ENCODE data around the gene SLC12A6.

Gene SLC12A6

DNA sequence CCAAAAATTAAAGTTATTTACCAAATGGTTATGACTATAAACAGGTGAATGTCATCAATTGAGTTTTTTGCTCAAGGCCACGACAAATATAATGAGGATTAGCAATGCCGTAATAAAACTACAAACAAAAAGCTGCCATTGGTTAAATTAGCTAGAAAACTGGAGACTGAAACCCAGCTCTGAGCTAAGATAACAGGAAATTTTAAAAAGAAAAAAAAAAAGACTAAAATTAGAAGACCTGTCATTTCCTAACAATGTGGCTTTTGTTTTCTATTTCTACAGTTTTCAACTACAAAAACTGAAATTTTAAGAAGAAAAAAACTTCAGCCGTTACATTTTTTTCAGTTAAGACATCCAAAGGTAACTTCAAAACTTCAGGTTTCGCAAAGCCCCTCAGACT lies 9.7 kb downstream of the SLC12A6 start:
- DNase-seq, result no peak

DNA sequence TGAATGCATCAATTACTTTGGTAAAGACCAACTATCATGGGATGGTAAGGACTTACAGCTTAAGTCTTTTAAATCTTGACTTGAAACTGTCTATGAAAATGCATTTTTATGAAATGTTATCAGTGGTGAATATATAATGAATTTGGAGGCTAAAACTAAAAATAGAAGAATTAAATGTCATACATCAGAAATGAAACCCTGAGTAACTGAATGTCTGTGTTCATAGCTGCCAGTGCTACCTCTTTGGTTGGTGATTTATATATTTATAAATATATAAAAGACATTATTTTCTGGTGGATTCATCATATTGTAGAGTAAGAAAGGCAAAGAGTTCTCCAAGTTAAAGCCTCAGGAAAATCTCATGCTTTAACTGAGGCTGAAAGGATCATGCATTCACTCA lies 12.2 kb downstream of the SLC12A6 start:
- DNase-seq, result no peak

DNA sequence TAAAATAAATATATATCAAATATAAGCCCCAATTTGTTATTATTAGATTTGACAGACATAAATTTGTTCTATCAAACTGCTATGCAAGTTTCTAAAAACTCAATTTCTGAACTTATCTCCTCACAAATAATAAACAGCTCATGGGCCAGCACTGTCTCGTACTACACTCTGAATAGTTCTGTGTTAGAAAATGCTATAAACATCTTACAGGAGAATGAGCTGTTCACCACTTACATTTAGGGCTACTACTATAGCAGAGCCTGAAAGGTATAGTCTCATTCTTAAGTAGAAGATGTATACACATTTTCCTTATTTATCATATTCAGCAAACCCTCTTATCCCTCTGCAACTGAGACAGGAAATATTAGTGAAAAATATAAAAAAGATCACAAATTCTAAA lies 12.6 kb downstream of the SLC12A6 start:
- no peak for DNase-seq

DNA sequence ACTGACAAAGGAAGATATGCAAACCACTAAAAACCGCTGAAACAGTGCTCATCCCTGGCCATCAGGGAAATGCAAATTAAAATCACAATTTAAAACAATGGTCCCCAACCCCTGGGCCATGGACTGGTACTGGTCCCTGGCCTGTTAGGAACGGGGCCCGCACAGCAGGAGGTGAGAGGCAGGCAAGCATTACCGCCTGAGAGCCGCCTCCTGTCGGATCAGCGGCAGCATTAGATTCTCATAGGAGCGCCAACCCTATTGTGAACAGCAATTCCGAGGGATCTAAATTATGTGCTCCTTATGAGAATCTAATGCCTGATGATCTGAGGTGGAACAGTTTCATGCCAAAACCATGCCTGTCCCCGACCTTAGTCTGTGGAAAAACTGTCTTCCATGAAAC lies 14.4 kb downstream of the SLC12A6 start:
- DNase-seq, result no peak

DNA sequence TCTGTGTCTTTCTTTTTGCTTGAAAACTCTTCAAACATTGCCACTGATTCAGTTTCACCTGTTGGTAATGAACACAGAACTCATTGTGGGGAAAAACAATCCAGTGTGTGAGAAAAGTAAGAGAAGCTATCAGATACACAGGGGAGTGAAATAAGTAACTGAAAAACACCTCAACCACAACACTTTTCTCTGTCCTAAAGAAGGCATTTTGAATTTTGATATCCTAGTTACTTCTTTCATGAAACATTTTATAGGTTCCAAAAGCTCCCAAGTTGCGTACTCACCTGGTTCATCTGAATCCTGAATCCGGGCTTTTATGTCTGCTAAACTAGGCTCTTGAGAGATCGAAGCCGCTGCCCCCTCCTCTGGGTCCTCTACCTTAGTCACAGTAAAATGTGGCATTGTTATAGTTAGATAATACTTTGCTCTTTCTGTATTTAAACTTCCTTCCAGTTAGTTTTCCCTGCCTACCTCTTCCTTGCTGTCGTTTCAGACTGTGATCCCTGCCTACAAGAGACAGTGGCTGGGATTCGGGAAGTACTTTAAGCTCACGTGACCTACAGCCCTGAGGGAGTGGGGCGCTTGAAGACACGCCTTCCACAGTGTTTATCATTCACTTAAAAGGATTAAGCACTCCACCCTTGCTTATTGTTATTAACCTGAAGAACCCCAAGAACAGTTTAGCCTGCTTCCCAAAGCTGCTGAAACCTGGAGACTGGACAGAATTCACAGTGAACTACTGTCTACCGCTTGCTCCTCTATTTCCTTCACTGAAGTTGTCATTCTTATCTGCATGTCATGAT lies 19.1 kb downstream of the SLC12A6 start:
- no peak for DNase-seq

DNA sequence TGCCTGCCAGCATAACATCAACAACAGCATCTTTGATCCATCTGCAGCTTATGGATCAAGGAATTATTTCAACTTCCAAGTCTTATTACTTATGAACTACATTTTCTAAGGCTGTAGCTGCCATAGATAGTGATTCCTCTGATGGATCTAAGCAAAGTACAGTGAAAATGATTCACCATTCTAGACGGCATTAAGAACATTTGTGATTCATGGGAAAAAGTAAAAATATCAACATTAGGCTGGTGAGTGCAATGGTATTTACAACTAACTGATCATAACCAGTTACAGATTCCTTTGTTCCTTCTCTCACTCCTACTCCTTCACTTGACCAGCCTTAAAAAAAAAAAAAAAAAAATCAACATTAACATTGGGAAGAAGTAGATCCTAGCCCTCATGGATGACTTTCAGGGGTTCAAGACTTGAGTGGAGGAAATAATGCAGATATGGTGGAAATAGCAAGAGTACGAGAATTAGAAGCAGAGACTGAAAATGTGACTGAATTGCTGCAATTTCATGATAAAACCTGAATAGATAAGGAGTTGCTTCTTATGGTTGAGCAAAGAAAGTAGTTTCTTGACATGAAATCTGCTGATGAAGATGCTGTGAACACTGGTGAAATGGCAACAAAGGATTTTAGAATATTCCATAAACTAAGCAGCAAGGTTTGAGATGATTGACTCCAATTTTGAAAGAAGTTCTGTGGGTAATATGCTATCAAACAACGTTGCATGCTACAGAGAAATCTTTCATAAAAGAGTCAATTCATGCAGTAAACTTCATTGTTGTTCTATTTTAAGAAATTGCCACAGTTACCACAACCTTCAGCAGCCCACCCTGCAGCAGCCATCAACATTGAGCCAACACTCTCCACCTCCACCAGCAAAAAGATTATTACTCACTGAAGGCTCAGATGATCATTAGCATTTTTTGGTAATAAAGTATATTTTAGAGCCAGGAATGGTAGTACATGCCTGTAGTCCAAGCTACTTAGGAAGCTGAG lies 22.8 kb downstream of the SLC12A6 start:
- no peak for DNase-seq

DNA sequence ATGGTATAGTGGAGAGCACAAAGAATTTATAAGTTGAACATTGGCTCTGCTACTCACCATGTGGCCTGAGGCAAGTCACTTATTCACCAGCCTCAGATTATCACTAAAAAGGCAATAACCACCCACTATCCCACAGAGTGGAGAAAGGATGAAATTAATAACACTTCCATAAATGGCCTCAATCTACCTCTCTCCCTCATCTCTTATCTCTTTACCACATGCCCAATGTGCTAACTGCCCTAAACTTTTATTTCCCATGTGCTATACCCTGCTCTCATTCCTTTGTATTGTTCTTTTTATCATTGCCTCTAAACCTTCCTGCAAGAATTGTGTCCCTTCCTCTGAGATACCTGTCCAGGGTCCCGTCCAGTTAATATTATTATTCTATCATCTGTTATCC lies 26.0 kb downstream of the SLC12A6 start:
- DNase-seq, result no peak

DNA sequence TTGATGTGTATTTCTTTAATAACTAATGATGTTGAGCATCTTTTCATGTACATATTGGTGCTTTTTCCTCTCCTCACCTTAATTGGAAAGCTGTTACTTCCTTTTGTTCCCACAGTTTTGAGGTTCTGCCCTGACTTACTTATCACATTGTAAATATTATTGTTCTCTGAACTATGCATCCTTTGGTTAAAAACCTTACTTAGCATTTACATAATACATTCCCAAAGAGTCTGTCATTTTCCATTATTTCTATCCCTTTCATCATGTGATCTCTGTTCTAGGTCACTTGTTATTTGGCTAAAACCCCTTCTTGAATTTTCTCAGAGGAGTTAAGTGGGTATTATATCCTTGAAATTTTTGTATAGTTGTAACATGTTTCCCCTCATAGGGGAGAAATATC lies 33.0 kb downstream of the SLC12A6 start:
- no peak for DNase-seq

DNA sequence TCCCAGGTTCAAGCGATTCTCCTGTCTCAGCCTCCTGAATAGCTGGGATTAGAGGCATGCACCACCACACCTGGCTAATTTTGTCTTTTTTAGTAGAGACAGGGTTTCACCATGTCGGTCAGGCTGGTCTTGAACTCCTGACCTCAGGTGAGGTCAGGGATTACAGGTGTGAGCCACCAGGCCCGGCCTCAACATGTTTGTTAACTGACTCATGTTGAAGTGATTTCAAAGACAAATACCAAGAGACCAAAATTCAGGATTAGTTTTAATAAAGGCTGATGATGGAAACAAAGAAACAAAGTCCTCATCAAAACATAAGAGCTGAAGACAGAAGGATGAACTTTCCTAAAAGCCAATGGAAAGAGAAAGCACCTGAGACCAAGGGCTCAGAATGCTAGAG lies 36.5 kb downstream of the SLC12A6 start:
- DNase-seq, result no peak

DNA sequence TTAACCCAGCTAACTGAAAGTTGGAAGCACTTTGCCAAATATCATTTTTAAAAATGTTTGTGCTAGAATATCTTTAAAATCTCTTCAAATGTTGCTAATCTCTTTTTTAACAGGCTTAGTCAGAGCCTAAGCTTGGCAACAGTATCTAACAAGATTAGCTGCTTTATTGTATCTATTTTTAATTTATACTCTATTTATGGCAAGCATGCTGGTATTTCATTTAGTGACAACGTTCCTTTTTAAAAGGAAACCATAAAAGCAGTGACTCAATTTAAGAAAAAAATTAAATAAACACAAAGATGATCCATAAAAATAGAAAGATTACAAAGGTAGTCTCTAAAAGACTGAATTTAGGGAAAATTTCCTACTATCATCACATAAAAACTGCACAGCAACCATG lies 40.5 kb downstream of the SLC12A6 start:
- no peak for DNase-seq

DNA sequence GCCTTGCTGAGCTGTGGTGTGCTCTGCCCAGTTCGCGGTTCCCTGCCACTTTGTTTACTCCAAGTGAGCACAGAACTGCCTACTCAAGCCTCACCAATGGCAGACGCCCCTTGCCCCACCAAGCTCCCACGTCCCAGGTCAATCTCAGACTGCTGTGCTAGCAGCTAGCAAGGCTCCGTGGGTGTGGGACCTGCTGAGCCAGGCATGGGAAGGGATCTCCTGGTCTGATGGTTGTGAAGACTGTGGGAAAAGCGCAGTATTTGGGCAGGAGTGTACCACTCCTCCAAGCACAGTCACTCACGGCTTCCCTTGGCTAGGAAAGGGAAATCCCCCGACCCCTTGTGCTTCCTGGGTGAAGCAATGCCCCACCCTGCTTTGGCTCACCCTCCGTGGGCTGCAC lies 45.0 kb downstream of the SLC12A6 start:
- DNase-seq, result no peak

DNA sequence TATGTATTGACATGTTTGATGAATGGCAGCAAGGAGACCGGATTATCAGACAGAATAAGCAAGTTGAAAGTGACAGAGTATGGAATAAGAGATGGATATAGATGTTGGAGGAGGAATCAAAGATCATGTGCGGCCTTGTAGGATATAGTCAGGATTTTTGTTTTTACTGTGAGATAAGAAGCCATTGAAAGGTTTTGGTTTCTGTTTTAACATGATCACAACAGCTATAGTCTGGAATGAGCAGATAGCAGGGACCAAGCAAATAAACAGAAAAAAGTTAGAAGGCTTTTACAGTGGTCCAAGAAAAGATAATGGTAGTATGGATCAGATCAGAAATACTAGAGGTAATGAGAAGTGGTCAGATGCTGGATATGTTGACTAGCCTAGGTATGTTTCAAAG lies 52.6 kb downstream of the SLC12A6 start:
- DNase-seq, result no peak

DNA sequence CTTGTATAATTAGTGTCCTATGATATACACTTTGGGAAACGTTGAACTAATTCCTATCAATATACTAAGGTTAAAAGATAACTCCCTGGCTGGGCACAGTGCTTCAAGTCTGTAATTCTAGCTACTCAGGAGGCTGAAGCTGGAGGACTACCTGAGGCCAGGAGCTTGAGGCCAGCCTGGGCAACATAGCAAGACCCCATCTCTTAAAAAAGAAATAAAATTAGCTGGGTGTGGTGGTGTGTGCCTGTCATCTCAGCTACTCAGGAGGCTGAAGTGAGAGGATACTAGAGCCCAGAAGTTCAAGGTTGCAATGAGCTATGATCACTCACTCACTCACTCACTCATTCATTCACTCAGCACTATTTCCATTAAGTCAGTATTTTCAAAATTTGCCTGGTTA lies 55.2 kb downstream of the SLC12A6 start:
- no peak for DNase-seq

DNA sequence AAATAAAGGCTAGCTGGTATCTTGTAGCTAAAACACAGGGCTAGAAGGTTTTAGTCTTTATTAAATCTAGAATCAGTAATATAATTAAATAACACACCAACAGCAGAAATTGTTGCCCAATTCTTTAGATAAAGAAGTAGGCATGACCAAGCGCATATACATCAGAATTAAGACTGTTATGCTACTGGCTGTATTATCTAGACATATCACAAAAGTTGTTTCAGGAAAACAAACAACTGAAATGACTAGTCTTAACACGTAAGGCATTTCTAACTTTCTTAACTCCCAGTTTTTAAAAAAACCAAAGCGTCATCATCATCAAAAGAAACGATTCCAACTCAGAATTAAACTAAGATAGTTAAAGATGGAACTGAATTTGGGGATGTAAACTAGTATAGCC lies 57.4 kb downstream of the SLC12A6 start:
- no peak for DNase-seq

DNA sequence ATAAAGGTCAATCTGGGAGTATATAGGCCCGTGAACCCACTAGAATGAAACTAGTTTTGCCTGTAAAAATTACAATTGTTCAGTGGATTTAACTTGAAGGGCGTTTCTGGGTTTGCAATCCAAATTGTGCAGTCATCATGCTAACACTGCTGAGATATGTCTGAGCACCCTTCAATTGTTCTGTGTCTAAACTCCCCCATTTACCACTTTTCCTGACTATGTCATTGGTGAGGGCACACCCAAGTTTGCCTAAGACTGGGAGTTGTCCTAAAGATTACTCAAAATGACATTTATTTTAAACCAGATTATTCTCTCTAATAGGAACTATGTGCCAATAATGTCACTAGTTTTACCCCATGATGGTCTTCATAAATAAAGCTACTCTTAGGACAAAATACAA lies 58.2 kb downstream of the SLC12A6 start:
- DNase-seq, result no peak

DNA sequence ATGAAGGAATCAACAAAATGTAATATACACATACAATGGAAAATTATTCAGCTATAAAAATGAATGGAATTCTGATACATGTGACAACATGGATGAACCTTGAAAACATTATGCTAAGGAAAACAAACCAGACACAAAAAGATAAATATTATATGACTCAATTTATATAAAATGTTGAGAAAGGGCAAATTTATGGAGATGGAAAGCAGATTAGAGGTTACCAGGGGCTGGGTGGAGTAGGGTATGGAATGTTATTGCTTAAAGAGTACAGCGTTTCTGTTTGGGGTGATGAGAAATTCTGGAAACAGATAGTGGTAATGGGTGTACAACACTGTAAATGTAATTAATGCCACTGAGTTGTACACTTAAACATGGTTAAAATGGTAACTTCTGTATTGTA lies 61.9 kb downstream of the SLC12A6 start:
- no peak for DNase-seq

DNA sequence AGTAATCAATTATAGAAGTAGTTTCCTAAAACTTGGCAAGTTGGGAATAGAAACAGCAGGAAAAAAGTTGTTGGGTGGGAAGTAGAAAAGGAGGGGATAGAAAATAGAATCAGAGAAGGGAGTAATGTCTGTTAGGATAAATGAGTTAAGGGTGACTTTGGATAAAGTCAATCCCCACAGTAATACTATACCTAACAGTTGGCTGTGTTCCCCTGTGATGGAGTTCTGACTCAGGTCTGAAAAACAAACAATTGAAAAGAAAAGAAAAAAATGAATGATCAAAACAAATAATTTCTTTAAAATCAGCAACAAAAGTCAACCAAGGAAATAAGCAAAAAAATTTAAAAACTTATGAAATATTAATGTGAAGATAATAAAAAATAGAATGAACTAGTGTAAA lies 62.4 kb downstream of the SLC12A6 start:
- DNase-seq, result no peak

DNA sequence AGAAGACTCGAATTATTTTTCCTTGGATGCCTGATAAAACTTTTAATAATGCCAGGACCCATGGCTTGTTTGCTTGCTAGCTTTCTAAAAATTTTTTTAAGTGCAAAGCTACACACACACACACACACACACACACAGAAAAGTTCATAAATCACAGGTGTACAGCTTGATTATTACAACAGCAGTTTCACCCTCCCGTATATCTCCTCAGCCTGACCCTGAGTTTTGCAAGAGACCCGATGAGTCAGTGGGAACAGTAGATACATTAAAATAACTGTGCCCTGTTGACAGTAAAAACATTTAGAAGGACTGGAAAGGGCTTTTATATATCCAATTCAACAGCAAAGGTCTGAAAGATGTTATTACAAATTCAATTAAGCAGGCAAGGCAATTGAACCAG lies 66.1 kb downstream of the SLC12A6 start:
- DNase-seq, result no peak

DNA sequence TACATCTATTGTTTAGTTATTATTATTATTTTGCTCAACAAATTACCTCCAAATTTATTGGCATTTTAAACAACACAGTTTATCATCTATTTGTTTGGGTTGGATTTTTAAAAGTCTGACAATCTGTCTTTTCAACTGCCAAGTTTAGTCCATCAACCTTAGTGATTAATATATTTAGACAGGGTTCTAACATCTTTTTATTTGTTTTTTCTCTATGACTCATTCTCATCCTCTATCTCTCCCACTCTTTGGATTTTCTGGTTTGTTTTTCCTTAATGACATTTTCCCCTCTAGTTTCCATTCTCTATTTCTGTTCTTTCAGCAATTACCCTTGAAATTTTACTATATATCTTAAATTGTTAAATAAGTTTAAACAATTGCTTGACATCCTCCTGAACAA lies 70.8 kb downstream of the SLC12A6 start:
- no peak for DNase-seq

DNA sequence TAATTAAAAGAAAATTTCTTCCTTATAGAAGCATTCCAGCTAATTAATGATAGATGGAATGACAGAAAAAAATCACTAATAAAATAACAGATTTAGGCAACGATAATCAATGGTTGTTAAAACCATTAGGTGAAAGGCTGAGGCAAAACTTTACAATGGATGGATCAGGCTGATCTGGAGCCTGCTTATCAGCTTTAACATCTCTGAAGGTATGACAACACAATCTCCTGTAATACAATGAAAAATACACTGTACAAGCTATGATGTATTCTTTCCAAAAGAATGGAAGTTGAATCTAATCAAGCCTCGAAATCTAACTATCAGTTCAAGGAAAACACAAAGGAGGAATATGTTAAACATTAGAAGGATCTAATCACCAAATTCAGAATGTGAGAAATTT lies 73.5 kb downstream of the SLC12A6 start:
- no peak for DNase-seq

DNA sequence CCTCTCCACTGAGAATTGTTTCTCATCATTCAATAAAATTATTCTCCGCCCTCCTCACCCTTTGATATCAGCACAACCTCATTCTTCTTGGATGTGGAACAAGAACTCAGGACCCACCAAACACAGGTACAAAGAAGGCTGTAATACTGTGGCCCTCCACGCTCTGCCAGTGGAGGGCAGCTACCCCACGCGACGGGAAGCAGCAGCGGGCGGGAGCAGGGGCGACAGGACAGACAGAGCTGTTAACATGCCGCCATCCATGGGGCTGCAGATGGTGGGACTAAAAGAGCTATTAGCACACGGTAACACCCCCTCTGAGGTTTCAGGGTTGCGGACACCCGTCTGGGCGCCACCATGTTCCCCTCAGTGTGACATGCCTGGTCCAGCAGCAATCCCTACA lies 75.2 kb downstream of the SLC12A6 start:
- DNase-seq, result no peak

DNA sequence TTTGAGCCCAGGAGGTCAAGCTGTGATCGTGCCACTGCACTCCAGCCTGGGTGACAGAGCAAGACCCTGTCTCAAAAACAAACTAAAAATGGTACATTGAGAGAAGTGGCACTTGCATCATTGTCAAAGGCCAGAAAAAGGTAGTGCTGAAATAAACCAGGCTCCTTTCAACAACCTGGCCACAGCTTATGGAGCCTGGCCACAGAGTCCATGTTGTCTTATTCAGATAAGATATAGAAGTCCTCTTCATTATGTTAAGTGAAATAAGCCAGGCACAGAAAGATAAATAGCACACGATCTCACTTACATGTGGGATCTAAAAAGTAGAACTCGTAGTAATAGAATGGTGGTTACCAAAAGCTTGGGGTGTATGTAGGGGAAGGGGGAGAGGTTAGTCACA lies 78.0 kb downstream of the SLC12A6 start:
- no peak for DNase-seq

DNA sequence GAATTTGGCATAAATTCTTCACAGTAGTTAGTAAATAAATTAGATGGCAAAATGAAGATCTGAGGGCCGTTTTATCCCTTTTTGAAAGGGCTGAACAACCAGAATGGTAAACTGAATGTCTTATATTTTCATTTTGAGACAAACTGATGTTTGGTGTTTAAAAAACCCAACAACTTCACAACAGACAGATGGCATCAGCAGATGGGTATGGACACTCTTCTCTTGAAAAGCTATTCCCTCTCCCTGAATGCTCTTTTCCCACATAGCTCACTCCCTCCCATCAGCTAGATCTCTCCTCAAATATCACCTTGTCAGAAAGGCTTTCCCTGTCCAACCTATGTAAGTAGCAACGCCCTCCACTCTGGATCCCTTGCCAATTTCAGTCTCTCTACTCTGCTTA lies 79.4 kb downstream of the SLC12A6 start:
- DNase-seq, result no peak

DNA sequence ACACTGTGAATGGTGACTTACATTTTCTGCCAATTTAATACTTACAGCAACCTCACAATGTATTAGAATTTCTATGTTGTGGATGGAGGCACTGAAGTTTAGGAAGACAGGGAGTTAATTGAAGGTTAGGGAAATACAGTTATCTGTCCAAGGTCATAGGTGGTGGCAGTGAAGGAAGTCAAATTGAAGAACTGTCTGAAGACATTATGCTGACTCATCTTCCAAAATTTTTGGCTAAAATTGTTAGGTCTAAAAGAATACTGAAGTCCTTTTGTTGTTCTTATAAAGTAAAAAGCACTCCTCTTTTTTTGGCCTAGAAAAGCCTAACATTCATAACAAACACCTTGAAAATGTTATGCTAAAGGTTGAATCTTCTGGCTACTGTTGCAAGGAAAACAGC lies 85.0 kb downstream of the SLC12A6 start:
- DNase-seq, result no peak

Measured in activated CD8-positive, alpha-beta memory T cell treated with anti-CD3 and anti-CD28 coated beads for 24 hours (primary cell).